Trophoblast cell (in vitro differentiated cells and primary cell): ENCODE results near the gene TOLLIP.

Source experiments
- DNase-seq, 2 donors: peaks; one replicate each; pipeline ENCODE4 v3.0.0-alpha.2; 2016
- H2AFZ ChIP-seq: 2 replicates; pipeline ENCODE4 v1.6.1; 2013; ENCODE audit warnings: low read length, moderate library complexity, mild to moderate bottlenecking; ENCODE audit not compliant: insufficient read depth, poor library complexity
- H2AK5ac ChIP-seq: 2 replicates; pipeline ENCODE4 v1.6.1; 2013; ENCODE audit warnings: mild to moderate bottlenecking, low read length
- H2BK120ac ChIP-seq: 2 replicates; pipeline ENCODE4 v1.6.1; 2013; ENCODE audit warnings: low read length, mild to moderate bottlenecking, moderate library complexity; ENCODE audit not compliant: insufficient read depth, poor library complexity
- H2BK12ac ChIP-seq: 2 replicates; pipeline ENCODE4 v1.6.1; 2013; ENCODE audit warnings: mild to moderate bottlenecking, low read length, moderate library complexity
- H2BK5ac ChIP-seq: 2 replicates; pipeline ENCODE4 v1.6.1; 2013; ENCODE audit warnings: low read length, low read depth, moderate library complexity, mild to moderate bottlenecking; ENCODE audit not compliant: poor library complexity
- H3K14ac ChIP-seq: 2 replicates; pipeline ENCODE4 v1.6.1; 2013; ENCODE audit warnings: mild to moderate bottlenecking, low read length
- H3K18ac ChIP-seq: 2 replicates; pipeline ENCODE4 v1.6.1; 2013; ENCODE audit warnings: mild to moderate bottlenecking, low read length
- H3K23ac ChIP-seq: 2 replicates; pipeline ENCODE4 v1.6.1; 2013; ENCODE audit warnings: low read length
- H3K27ac ChIP-seq: 2 replicates; pipeline ENCODE4 v1.5.1; 2013; ENCODE audit warnings: low read depth, mild to moderate bottlenecking, inconsistent platforms, low read length, moderate library complexity
- H3K27me3 ChIP-seq: 2 replicates; pipeline ENCODE4 v1.6.1; 2013; ENCODE audit warnings: inconsistent platforms, mild to moderate bottlenecking, low read length, moderate library complexity; ENCODE audit not compliant: insufficient read depth
- H3K36me3 ChIP-seq, 2 experiments: 1 replicate in 1 of 2; 2 replicates in 1 of 2; pipeline ENCODE4 v1.6.1; 2013; ENCODE audit warnings: low read length in 2 of 2, mild to moderate bottlenecking in 2 of 2, moderate library complexity in 1 of 2; ENCODE audit not compliant: insufficient read depth in 2 of 2, control insufficient read depth in 1 of 2
- H3K4ac ChIP-seq: 2 replicates; pipeline ENCODE4 v1.6.1; 2013; ENCODE audit warnings: low read depth, mild to moderate bottlenecking, low read length, moderate library complexity
- H3K4me1 ChIP-seq, 2 experiments: 1 replicate in 1 of 2; 2 replicates in 1 of 2; pipeline ENCODE4 v1.6.1; 2013; ENCODE audit warnings: low read length in 2 of 2, mild to moderate bottlenecking in 2 of 2, moderate library complexity in 1 of 2; ENCODE audit not compliant: insufficient read depth in 2 of 2, control insufficient read depth in 1 of 2
- H3K4me2 ChIP-seq: 2 replicates; pipeline ENCODE4 v1.6.1; 2013; ENCODE audit warnings: inconsistent platforms, mild to moderate bottlenecking, low read length, moderate library complexity
- H3K4me3 ChIP-seq: 2 replicates; pipeline ENCODE4 v1.5.1; 2013; ENCODE audit warnings: mild to moderate bottlenecking, low read depth, low read length, inconsistent platforms
- H3K79me1 ChIP-seq: one replicate; pipeline ENCODE4 v1.6.1; 2013; ENCODE audit warnings: low read length
- H3K79me2 ChIP-seq: 2 replicates; pipeline ENCODE4 v1.6.1; 2013; ENCODE audit warnings: low read length, mild to moderate bottlenecking; ENCODE audit not compliant: control insufficient read depth, insufficient read depth, poor library complexity
- H3K9ac ChIP-seq: 2 replicates; pipeline ENCODE4 v1.6.1; 2013; ENCODE audit warnings: mild to moderate bottlenecking, low read length
- H3K9me3 ChIP-seq: 2 replicates; pipeline ENCODE4 v1.6.1; 2013; ENCODE audit warnings: low read depth, mild to moderate bottlenecking, control low read depth, inconsistent platforms, low read length; ENCODE audit not compliant: insufficient read depth
- H4K12ac ChIP-seq: 2 replicates; pipeline ENCODE4 v1.6.1; 2013; ENCODE audit warnings: low read depth, mild to moderate bottlenecking, low read length, moderate library complexity
- H4K8ac ChIP-seq: 2 replicates; pipeline ENCODE4 v1.6.1; 2013; ENCODE audit warnings: low read depth, mild to moderate bottlenecking, low read length, moderate library complexity
- H4K91ac ChIP-seq: one replicate; pipeline ENCODE4 v1.6.1; 2013; ENCODE audit warnings: low read depth, mild to moderate bottlenecking, low read length, moderate library complexity
- WGBS: extraction: QIAGEN DNeasy Blood & Tissue Kit; methylation state at CpG from one replicate; pipeline ENCODE4 v1.1.7; 2013; ENCODE audit warnings: missing lambda C conversion rate; ENCODE audit not compliant: insufficient read length, insufficient coverage; ENCODE audit errors: extremely low coverage; 5-methylcytosine and 5-hydroxymethylcytosine counted together

Gene TOLLIP

DNA sequence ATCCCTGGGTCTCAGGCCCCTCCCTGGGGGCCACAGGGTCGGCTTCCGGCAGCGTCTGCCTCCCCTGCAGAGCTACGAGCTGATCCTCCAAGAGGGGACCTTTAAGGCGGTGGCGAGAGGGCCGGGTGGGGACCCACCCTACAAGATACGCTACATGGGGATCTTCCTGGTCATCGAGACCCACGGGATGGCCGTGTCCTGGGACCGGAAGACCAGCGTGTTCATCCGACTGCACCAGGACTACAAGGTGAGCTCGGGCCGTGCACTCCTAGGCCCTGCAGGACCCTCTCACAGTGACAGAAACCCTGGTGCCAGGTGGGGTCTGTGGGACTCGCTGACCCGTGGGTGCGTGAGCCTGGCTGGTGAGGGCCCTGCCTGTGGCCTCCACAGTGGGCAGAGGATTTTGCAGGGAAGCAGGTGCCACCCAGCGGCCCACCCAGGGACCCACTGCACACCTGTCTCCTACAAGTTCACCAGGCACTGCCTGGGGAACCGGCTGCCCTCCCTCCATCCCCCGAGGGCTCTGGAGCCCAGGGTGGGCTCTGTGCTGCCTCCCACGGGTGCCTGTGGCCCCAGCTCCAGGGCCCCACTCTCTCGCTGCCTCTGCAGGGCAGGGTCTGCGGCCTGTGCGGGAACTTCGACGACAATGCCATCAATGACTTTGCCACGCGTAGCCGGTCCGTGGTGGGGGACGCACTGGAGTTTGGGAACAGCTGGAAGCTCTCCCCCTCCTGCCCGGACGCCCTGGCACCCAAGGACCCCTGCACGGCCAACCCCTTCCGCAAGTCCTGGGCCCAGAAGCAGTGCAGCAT lies 72.9 kb downstream of the TOLLIP start:
- Histone ChIP-seq H3K27ac (no peak overlapping the region), H3K9ac (no peak overlapping the region), H3K4me2 (no peak overlapping the region), H4K12ac (no peak overlapping the region), H3K23ac (no peak overlapping the region), H3K9me3 (peaks cover 24% of the 10 kb centered on the region), H4K91ac (no peak overlapping the region), H4K8ac (no peak overlapping the region), H3K36me3 (no peaks in the 10 kb centered on the region), H3K4me1 (no peaks in the 10 kb centered on the region), H2BK120ac (no peak overlapping the region), H3K79me1 (no peaks in the 10 kb centered on the region), H2BK12ac (no peak overlapping the region), H2BK5ac (no peak overlapping the region), H3K27me3 (no peaks in the 10 kb centered on the region), H3K4ac (no peak overlapping the region), H3K79me2 (no peaks in the 10 kb centered on the region), H3K4me3 (no peak overlapping the region), H2AFZ (no peak overlapping the region), H3K14ac (no peak overlapping the region), H2AK5ac (no peak overlapping the region), H3K18ac (no peak overlapping the region)
- no CpG with 5 or more reads among the region's 37 CpGs for WGBS
- DNase-seq, result no peak

DNA sequence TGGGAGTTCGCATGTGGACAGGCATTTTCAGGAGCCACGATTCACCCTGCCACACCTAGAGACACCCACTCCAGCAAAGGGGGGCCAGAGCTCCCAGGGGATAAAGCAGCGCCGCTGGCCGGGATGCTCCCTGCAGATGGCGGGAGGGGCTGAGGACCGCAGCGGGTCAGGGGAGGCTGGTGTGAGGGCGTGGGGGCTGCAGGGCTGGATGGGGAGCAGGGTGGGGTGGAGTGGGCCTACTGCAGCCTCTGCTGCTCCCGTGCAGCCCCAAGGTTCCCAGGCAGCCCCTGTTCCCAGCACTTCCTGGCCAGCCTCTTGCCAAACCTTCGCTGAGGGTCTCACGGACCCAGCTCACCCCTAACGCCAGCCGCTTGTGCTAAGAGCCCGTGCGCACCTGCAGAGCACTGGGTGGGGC lies 73.5 kb downstream of the TOLLIP start:
- Histone ChIP-seq H3K4me3 (no peak overlapping the region), H3K4me2 (no peak overlapping the region), H3K9ac (no peak overlapping the region), H3K79me2 (no peaks in the 10 kb centered on the region), H3K14ac (no peak overlapping the region), H2AK5ac (no peak overlapping the region), H3K4ac (no peak overlapping the region), H4K8ac (no peak overlapping the region), H2BK120ac (no peak overlapping the region), H2BK5ac (no peak overlapping the region), H2AFZ (no peak overlapping the region), H3K27me3 (no peaks in the 10 kb centered on the region), H3K9me3 (peaks cover 18% of the 10 kb centered on the region), H3K79me1 (no peaks in the 10 kb centered on the region), H3K18ac (no peak overlapping the region), H3K23ac (no peak overlapping the region), H4K91ac (no peak overlapping the region), H3K36me3 (no peaks in the 10 kb centered on the region), H3K4me1 (no peaks in the 10 kb centered on the region), H2BK12ac (no peak overlapping the region), H3K27ac (no peak overlapping the region), H4K12ac (no peak overlapping the region)
- DNase-seq, result no peak
- WGBS, result no CpG with 5 or more reads among the region's 16 CpGs

DNA sequence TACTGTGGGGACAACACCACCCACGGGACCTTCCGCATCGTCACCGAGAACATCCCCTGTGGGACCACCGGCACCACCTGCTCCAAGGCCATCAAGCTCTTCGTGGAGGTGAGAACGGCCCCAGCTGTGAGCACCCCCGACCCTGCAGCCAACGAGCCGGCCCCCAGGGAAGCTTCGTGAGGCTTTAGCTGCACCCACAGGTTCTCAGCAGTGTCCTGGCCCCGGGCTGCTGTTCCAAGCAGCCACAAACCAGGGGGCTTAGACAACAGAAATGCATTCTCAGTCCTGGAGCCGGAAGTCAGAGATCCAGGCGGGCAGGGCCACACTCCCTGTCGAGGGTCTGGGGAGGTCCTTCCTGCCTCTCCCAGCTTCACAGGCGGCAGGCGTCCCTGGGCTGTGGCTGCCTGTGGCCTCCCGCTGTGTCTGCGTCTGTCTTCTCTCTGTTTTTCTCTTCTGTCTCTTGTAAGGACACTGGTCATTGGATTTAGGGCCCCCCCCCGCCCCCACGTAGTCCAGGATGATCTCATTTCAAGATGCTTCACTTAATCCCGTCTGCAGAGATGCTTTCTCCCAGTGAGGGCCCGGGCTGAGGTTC lies 74.0 kb downstream of the TOLLIP start:
- H3K9me3 ChIP-seq, result peaks cover 13% of the 10 kb centered on the region
- H4K12ac ChIP-seq, result no peak overlapping the region
- H3K79me2 ChIP-seq, result no peaks in the 10 kb centered on the region
- no peak overlapping the region for H2AK5ac ChIP-seq
- no peak overlapping the region for H4K91ac ChIP-seq
- no peak overlapping the region for H3K14ac ChIP-seq
- H2BK5ac ChIP-seq, result no peak overlapping the region
- H3K4me1 ChIP-seq, result no peaks in the 10 kb centered on the region
- DNase-seq, result no peak
- H3K27ac ChIP-seq, result no peak overlapping the region
- H2AFZ ChIP-seq, result no peak overlapping the region
- no CpG with 5 or more reads among the region's 23 CpGs for WGBS
- H4K8ac ChIP-seq, result no peak overlapping the region
- H2BK12ac ChIP-seq, result no peak overlapping the region
- H3K23ac ChIP-seq, result no peak overlapping the region
- H2BK120ac ChIP-seq, result no peak overlapping the region
- no peaks in the 10 kb centered on the region for H3K27me3 ChIP-seq
- H3K4me3 ChIP-seq, result no peak overlapping the region
- no peak overlapping the region for H3K9ac ChIP-seq
- H3K4ac ChIP-seq, result no peak overlapping the region
- no peaks in the 10 kb centered on the region for H3K36me3 ChIP-seq
- H3K4me2 ChIP-seq, result no peak overlapping the region
- H3K18ac ChIP-seq, result no peak overlapping the region
- H3K79me1 ChIP-seq, result no peaks in the 10 kb centered on the region

DNA sequence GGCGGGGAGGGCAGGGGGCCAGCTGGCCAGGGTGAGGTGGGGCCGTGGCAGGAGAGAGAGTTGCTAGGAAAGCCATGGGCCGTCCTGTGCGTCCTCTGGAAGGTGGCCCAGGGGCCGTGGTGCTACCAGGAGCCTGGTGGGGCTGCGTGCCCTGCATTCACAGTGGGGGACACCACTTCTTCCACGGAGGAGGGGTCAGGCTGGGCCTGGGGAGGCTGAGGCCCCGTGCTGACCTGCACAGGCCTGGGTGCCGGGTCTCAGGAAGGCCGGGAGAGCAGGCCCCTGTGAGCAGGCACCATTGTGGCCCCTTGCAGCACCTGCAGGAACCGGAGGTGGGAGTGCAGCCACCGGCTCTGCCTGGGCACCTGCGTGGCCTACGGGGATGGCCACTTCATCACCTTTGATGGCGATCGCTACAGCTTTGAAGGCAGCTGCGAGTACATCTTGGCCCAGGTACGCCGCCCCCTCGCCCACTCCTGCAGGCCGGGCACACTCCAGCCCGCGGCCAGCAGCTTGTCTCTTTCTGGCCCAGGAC lies 74.6 kb downstream of the TOLLIP start:
- Histone ChIP-seq H3K27ac (no peak overlapping the region), H3K27me3 (no peaks in the 10 kb centered on the region), H3K4me2 (no peak overlapping the region), H2BK120ac (no peak overlapping the region), H2BK12ac (no peak overlapping the region), H3K79me1 (no peaks in the 10 kb centered on the region), H3K9me3 (peaks cover 8% of the 10 kb centered on the region), H2AK5ac (no peak overlapping the region), H3K4ac (no peak overlapping the region), H3K4me1 (no peaks in the 10 kb centered on the region), H2BK5ac (no peak overlapping the region), H4K12ac (no peak overlapping the region), H2AFZ (no peak overlapping the region), H4K8ac (no peak overlapping the region), H3K23ac (no peak overlapping the region), H3K9ac (no peak overlapping the region), H4K91ac (no peak overlapping the region), H3K36me3 (no peaks in the 10 kb centered on the region), H3K79me2 (no peaks in the 10 kb centered on the region), H3K14ac (no peak overlapping the region), H3K4me3 (no peak overlapping the region), H3K18ac (no peak overlapping the region)
- no peak for DNase-seq
- no CpG with 5 or more reads among the region's 23 CpGs for WGBS
